NCI-H2227 (cell line): ENCODE measurements around the gene SPATA19.
A peak's percentile ranks its signal among the peaks of the same experiment; 100 is the strongest.

Experiments
- DNase-seq: peaks from one replicate; lab custom pipeline; 2025; ENCODE audit not compliant: unreplicated experiment; lab: John Stamatoyannopoulos, UW

Gene SPATA19

DNA sequence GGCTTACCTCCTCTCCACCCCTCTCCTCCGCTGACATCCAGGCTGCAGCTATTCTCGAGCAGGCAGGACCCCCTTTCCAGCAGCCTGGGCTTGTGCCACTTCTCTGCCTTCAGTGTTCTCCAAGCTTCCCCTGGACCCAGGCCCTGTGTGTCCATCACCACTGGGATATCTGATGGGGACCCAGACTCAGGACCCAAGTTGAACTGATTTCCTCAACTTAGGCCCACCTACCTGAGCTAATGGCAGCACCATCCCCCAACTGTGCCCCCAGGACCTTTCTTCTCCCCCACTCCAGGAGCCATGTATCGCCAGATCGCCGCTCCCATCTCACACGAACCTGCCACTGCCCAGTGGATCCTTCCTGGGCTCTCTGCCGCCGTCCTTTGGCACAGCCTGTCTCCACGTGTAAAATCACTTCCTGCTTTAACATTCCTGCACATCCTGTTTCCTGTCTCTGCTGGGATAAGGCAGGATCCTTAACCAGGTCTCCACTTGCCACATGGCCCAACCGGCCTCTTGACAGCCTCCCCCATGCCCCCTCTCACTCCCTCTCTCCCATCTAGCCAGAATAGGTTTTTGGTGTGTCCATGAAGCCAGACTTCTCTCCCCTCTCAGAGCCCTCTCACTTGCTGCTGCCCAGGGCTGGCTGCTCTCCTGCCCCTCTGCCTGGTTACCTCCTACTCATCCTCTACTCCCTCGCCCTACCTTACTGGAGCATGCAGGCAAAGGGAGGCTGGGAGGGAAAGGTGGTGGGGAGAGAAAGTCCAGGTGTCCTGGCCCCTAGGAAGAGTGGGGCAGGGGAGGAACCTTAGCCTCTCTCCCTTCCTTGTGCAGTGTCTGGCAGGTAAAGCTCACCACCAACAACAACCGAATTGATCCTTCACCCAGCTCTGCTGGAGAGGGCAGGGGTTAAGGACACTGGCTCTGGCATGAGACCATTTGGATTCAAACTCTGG is 9.4 kb downstream of the SPATA19 start:
- DNase-seq: no peak

- peak; percentile 59 for DNase-seq
Measured at GRCh38 chr11:133834682-133835592, 10.4 kb downstream of the SPATA19 start.

DNA sequence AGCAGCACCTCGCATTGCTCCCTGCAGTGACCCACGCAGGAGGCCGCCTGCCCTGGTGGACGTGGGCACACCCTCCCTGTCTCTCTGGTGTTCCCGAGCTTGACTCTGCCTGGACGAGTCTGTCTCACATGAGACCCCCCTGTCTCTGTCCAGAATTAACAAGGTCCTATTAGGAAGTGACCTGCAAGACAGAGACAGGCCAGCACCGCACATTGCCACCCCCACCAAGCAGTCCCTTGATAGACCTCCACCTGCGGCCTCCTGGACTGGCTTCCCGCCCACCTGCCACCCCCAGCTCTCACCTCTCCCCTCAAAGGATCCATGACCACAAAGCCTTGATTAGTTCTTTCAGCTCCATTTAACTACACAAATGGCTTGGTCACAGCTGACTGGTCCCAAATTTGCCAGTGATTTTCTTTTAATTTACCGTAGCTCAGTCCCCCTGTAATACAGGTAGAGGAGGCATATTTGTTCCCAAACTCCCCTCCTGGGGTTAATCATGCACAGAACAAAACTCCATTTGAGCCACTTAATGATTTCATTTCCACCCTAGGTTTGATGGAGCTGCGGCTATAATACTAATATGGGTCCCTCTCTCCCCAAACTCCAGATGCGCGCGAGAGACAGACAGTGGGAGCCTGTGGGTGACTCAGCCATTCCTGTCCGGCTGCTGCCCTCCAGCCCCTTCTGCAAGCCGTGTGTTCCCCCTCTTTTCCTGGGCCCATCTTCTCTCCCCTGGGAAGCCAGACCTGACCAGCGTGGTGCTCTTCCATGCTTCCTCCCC is 11.2 kb downstream of the SPATA19 start:
- DNase-seq: no peak

GRCh38 chr11:133832991-133833897 is 12.1 kb downstream of the SPATA19 start:
- DNase-seq: no peak

- no peak for DNase-seq
Measured at GRCh38 chr11:133832096-133832990, 13.0 kb downstream of the SPATA19 start.

- no peak for DNase-seq
Measured at GRCh38 chr11:133830931-133831907, 14.1 kb downstream of the SPATA19 start.

GRCh38 chr11:133829566-133829965 is 15.7 kb downstream of the SPATA19 start:
- DNase-seq: no peak

- DNase-seq: no peak
Measured at GRCh38 chr11:133828871-133829270, 16.4 kb downstream of the SPATA19 start.

- no peak for DNase-seq
Measured at GRCh38 chr11:133827556-133827955, 17.8 kb downstream of the SPATA19 start.

- DNase-seq: no peak
Measured at GRCh38 chr11:133826866-133827265, 18.4 kb downstream of the SPATA19 start.

- no peak for DNase-seq
Measured at GRCh38 chr11:133825666-133826065, 19.6 kb downstream of the SPATA19 start.

DNA sequence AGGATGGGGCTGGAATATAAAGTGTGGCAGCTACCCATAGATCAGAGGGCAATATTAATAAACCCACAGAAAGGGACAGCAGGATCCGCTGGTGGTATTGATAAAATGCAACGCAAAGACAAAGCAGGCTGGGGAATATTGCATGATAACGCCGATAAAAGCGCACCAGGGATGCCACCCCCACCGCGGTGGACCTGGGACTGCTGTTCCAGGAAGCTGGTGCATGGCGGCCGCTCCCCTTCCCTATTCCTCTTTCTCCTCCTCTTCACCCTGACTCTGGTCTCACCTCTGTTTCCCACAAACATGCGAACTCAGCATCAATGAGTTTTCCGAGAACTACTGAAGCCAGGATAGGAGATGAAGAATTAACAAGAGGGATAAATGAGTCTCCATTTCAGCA is 20.2 kb downstream of the SPATA19 start:
- DNase-seq: no peak

- DNase-seq: no peak
Measured at GRCh38 chr11:133824593-133824992, 20.7 kb downstream of the SPATA19 start.

DNA sequence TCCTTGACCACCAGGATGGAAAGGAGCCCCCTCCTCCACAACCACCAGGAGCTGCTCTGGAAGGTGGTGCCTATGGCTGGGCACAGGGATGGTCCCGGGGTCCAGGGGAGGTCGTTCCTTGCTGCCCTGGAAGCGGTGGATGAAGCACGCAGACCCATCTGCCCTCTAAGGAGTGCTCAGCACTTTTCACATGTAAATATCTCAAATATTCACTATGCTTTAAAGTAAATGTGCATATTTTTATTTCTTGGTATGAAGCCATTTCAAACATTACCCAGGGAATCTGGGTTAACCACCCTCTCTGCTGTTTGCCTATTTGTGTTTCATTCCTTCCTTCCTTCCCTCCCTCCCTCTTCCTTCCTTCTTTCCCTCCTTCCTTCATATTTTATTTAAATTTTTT is 21.7 kb downstream of the SPATA19 start:
- DNase-seq: no peak

- no peak for DNase-seq
Measured at GRCh38 chr11:133823211-133823610, 22.1 kb downstream of the SPATA19 start.

- DNase-seq: peak; percentile 17
Measured at GRCh38 chr11:133821776-133822175, 23.5 kb downstream of the SPATA19 start.

GRCh38 chr11:133819746-133820315 is 25.5 kb downstream of the SPATA19 start:
- DNase-seq: no peak
